Dedifferentiated amniotic fluid mesenchymal stem cell (primary cell): ENCODE data around the gene CYP4B1.

Source experiments
- DNase-seq: peaks from one replicate; pipeline ENCODE4 v3.0.0-alpha.2; 2016; ENCODE audit errors: extremely low spot score

The CYP4B1 gene

GRCh38 chr1:46793126-46793525 lies 5.7 kb upstream of the CYP4B1 start:
- no peak for DNase-seq

DNA sequence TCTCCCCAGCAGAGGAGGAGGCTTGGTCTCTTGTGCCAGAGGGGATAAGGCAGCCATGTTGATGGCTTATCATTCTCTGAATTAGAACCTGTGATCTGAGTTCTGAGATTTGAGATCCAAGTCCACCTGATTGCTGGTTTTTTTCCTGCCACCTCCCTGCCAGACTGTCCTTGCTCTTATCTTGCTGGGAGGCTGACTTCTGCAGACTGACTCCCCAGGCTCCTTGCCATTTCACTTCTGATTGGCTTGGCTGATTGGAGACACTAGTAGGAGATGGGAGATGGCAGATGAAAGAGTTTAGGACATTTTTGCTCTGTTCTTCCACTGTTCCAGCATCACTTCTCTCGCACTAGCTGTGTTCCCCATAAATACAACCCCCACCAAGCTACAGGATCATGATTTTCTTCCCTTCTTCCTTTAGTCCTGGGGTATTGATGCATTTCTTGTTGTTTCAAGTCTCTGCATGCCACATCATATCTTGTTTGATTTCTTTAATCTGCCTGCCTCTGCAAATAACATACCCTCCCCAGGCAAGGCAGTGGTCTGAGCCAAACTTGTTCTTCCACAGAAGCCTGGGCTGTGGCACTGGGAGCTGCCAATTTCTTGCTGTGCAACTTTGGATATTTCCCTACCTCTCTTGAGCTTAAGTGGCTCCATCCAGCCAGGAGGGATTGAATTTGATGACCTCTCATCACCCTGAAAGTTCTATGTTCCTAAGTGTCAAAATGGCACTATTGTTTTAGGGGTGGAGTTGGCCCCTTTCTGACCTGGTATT lies 963 bp upstream of the CYP4B1 start:
- DNase-seq = no peak

DNA sequence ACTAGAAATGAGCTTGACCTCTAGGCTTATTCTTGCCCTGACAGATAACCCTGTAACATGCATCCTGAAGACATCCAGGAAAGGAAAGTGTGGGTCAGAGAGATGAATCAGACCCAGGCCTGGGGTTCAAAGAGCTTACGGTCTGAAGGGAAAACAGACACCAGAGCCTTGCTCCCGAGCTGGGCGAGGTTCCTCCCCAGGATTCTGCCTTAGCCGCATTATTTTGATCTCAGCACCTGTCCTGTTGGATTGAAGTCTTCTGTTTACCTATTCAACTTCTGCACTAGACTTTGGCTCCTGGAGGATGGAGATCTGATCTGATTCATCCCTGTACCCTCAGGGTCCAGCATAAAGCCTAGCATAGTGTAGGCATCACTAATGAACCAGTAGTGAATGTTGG lies 1.9 kb downstream of the CYP4B1 start:
- no peak for DNase-seq

- no peak for DNase-seq
Measured at GRCh38 chr1:46801323-46802055, 2.6 kb downstream of the CYP4B1 start.

- DNase-seq = no peak
Measured at GRCh38 chr1:46802081-46802480, 3.2 kb downstream of the CYP4B1 start.

- DNase-seq = no peak
Measured at GRCh38 chr1:46802901-46803574, 4.2 kb downstream of the CYP4B1 start.

- DNase-seq = no peak
Measured at GRCh38 chr1:46804027-46804889, 5.4 kb downstream of the CYP4B1 start.

DNA sequence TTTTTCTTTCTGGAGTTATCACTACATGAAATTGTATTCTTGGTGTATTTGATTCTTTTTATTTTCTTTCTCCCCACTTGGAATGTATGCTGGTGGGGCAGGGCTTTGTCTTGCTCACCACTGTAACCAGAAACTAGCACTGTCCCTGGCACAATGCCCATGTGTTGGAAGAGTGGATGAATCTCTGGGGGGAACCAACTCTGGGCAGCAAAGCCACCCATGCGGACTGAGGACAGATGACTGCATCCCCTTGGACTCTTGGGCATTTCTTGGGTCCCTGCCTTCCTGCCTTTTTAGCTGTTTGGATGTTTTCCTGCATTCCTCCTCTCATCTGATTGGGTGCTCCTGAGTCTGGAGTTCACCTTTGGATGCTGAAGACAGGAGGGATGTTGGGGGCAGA lies 6.1 kb downstream of the CYP4B1 start:
- no peak for DNase-seq

- DNase-seq = no peak
Measured at GRCh38 chr1:46805755-46806154, 6.9 kb downstream of the CYP4B1 start.

GRCh38 chr1:46806196-46807020 lies 7.6 kb downstream of the CYP4B1 start:
- no peak for DNase-seq

DNA sequence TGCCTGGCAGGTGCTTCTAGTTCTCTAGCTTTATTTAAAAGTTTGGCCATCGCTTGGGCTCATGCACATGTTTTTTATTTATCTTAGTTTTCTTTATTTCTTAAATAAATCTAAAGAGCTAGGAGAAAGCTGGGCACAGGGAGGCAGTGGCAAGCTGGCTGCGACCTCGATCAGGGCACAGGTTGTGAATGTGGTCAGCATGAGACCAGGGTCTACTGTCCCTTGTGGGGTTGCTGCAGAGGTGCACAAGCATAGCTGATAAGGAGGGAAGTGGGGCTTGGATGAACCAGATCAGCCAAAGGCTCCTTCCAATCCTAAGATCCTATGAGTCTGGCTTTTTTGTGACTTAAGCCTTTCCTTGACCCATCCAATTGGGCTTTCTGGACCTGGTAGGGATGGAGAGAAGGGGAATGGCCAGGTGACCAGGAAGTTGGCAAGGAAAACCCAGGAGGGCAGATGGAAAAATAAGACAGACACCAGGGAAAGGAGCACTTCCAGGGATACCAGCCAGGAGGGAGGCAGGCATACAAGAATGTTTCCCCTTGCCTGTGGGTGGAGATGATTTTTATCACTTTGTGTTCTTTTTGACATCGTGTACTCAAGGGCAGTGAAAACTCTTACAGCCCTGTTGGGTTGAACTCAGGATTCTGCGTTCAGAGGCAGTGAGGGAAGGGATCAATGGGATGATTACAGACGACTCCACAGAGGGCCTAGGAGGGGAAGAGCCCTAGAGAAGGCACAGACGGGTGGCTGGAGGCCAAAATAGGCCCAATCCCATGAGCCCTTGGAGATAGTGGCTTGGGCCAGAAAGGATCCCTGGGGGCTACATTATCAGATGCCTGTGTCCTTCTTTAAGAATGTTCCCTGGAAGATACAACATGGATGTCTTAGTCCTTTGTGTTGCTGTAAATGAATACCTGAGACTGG lies 8.5 kb downstream of the CYP4B1 start:
- DNase-seq = no peak

GRCh38 chr1:46809071-46809470 lies 10.2 kb downstream of the CYP4B1 start:
- DNase-seq = no peak

DNA sequence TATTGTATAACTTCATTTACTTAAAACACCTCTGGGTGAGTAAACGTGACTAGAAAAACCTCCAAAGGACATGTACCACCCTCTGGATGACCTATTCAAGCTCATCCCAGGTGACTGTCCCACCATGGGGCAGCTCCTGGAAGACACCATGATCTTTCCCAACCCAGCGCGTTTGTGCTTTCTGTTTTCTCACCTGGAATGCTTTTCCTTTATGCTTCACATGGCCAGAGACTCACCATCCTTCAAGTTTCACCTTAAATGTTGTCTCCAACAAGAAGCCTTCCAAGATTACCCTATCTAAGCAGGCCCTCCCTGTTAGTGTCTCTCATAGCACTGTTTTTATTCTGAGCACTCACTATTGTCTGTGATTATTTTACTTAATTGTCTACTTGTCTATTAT lies 11.1 kb downstream of the CYP4B1 start:
- no peak for DNase-seq

DNA sequence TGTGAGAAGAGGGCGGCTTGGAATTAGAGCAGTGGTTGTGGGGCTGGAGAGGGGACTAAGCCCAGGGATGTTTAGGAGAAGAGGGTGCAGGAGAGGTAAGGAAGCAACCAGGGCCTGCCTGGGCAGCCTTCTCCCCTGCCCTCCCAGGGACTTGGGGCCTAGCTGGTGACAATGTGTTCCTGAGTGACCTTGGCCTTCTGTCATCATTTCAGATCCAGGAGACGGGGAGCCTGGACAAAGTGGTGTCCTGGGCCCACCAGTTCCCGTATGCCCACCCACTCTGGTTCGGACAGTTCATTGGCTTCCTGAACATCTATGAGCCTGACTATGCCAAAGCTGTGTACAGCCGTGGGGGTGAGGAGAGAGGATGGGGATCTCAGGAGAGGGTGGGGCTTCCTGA lies 11.8 kb downstream of the CYP4B1 start:
- DNase-seq = no peak

GRCh38 chr1:46811053-46811452 lies 12.2 kb downstream of the CYP4B1 start:
- no peak for DNase-seq

GRCh38 chr1:46812065-46812963 lies 13.5 kb downstream of the CYP4B1 start:
- DNase-seq = no peak

DNA sequence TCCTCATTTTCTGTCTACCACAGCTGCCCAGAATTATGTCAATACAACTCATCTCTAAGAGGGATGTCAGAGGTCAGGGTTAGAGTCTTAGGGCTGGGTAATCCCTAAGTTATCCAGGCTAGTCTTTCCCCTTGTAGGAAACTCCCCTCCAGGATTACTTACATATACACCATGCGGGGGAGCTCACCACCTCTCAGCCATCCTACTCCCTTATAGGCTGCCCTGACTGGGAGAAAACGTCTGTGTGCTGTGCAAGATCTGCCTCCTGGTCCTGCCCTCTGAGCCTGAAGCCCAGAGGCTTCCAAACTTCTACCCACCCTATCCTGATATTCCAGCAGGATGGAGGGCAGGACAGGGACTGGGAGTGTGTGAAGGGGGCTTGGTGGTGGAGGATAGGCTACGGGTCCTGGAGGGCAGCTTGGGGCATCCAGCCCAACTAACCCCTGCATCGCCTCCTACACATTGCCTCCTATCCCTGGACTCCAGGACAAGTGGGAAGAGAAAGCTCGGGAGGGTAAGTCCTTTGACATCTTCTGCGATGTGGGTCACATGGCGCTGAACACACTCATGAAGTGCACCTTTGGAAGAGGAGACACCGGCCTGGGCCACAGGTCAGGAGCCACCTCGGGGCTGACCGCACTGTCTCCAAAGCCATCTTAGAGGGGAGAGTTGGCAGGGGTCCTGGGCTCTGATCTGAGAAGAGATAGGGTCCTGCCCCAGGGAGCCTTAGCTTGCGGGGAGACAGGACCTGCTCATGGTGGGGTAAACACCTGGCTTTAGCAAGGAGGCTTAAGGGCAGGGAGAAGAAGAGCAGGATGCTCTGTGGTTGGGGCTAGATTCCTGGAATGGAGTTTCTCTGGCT lies 14.4 kb downstream of the CYP4B1 start:
- DNase-seq = no peak

- DNase-seq = no peak
Measured at GRCh38 chr1:46813858-46814396, 15.1 kb downstream of the CYP4B1 start.
